Measurements from ENCODE around the gene C16orf86. TPM values are rescaled to one million over a fixed set of nuclear protein-coding genes. Genes with fewer than 3 reads are reported as not detected.

The C16orf86 gene
- total RNA-seq, 1 experiment from 2014 or later: 0.81 TPM

- Histone ChIP-seq H3K4me1 (no peaks in the 10 kb centered on the region), H3K9me3 (replicated peaks) (no peaks in the 10 kb centered on the region), H3K27ac (no peak overlapping the region), H3K4me3 (no peak overlapping the region), H3K36me3 (no peaks in the 10 kb centered on the region), H3K27me3 (no peaks in the 10 kb centered on the region)
- no peak for DNase-seq
Measured at GRCh38 chr16:67649494-67649931, 17.1 kb upstream of the C16orf86 start.

GRCh38 chr16:67650023-67650422, 16.6 kb upstream of the C16orf86 start:
- H3K27ac ChIP-seq: no peak overlapping the region
- no peaks in the 10 kb centered on the region for H3K36me3 ChIP-seq
- no peak for DNase-seq
- no peaks in the 10 kb centered on the region for H3K27me3 ChIP-seq
- no peaks in the 10 kb centered on the region for H3K4me1 ChIP-seq
- H3K9me3 ChIP-seq (replicated peaks): no peaks in the 10 kb centered on the region
- H3K4me3 ChIP-seq: no peak overlapping the region

- Histone ChIP-seq H3K36me3 (no peaks in the 10 kb centered on the region), H3K4me3 (no peak overlapping the region), H3K9me3 (replicated peaks) (no peaks in the 10 kb centered on the region), H3K27me3 (no peaks in the 10 kb centered on the region), H3K27ac (no peak overlapping the region), H3K4me1 (no peaks in the 10 kb centered on the region)
- DNase-seq: no peak
Measured at GRCh38 chr16:67651039-67651438, 15.6 kb upstream of the C16orf86 start.

GRCh38 chr16:67651847-67652246, 14.8 kb upstream of the C16orf86 start:
- no peak for DNase-seq
- Histone ChIP-seq H3K4me3 (no peak overlapping the region), H3K4me1 (no peaks in the 10 kb centered on the region), H3K36me3 (no peaks in the 10 kb centered on the region), H3K27ac (no peak overlapping the region), H3K27me3 (no peaks in the 10 kb centered on the region), H3K9me3 (replicated peaks) (no peaks in the 10 kb centered on the region)

GRCh38 chr16:67652578-67653127, 14.0 kb upstream of the C16orf86 start:
- peak; percentile 27 to 50 for DNase-seq
- Histone ChIP-seq H3K9me3 (replicated peaks) (no peaks in the 10 kb centered on the region), H3K27ac (no peak overlapping the region)

GRCh38 chr16:67653128-67653788, 13.4 kb upstream of the C16orf86 start:
- H3K27me3 ChIP-seq: no peaks in the 10 kb centered on the region

More at GRCh38 chr16:67652578-67653127, 14.0 kb upstream of the C16orf86 start:
- H3K27me3 ChIP-seq: no peaks in the 10 kb centered on the region
- H3K4me3 ChIP-seq: peak overlapping the region; percentile 52
- no peaks in the 10 kb centered on the region for H3K4me1 ChIP-seq
- no peaks in the 10 kb centered on the region for H3K36me3 ChIP-seq

GRCh38 chr16:67653789-67654402, 12.7 kb upstream of the C16orf86 start:
- H3K36me3 ChIP-seq: no peaks in the 10 kb centered on the region
- H3K27me3 ChIP-seq: no peaks in the 10 kb centered on the region
- DNase-seq: no peak
- no peak overlapping the region for H3K27ac ChIP-seq
- no peaks in the 10 kb centered on the region for H3K9me3 ChIP-seq (replicated peaks)
- H3K4me1 ChIP-seq: no peaks in the 10 kb centered on the region
- peak overlapping the region; percentile 52 for H3K4me3 ChIP-seq

More at GRCh38 chr16:67653128-67653788, 13.4 kb upstream of the C16orf86 start:
- Histone ChIP-seq H3K27ac (no peak overlapping the region), H3K36me3 (no peaks in the 10 kb centered on the region), H3K9me3 (replicated peaks) (no peaks in the 10 kb centered on the region), H3K4me3 (peak overlapping the region; percentile 52), H3K4me1 (no peaks in the 10 kb centered on the region)
- DNase-seq: peak; percentile 26 to 33

GRCh38 chr16:67654403-67654911, 12.2 kb upstream of the C16orf86 start:
- no peak for DNase-seq
- no peaks in the 10 kb centered on the region for H3K27me3 ChIP-seq
- H3K4me3 ChIP-seq: no peak overlapping the region
- H3K4me1 ChIP-seq: no peaks in the 10 kb centered on the region
- H3K27ac ChIP-seq: no peak overlapping the region
- H3K9me3 ChIP-seq (replicated peaks): no peaks in the 10 kb centered on the region
- no peaks in the 10 kb centered on the region for H3K36me3 ChIP-seq

- Histone ChIP-seq H3K9me3 (replicated peaks) (no peaks in the 10 kb centered on the region), H3K36me3 (no peaks in the 10 kb centered on the region), H3K27ac (no peak overlapping the region), H3K4me1 (no peaks in the 10 kb centered on the region), H3K4me3 (no peak overlapping the region), H3K27me3 (no peaks in the 10 kb centered on the region)
- DNase-seq: no peak
Measured at GRCh38 chr16:67655363-67655762, 11.3 kb upstream of the C16orf86 start.

GRCh38 chr16:67656344-67657016, 10.1 kb upstream of the C16orf86 start:
- Histone ChIP-seq H3K36me3 (no peaks in the 10 kb centered on the region), H3K27me3 (no peaks in the 10 kb centered on the region)

GRCh38 chr16:67657017-67657608, 9.5 kb upstream of the C16orf86 start:
- Histone ChIP-seq H3K27ac (no peak overlapping the region), H3K4me3 (no peak overlapping the region), H3K36me3 (no peaks in the 10 kb centered on the region), H3K27me3 (no peaks in the 10 kb centered on the region), H3K4me1 (no peaks in the 10 kb centered on the region), H3K9me3 (replicated peaks) (no peaks in the 10 kb centered on the region)
- no peak for DNase-seq

More at GRCh38 chr16:67656344-67657016, 10.1 kb upstream of the C16orf86 start:
- Histone ChIP-seq H3K4me1 (no peaks in the 10 kb centered on the region), H3K27ac (no peak overlapping the region), H3K4me3 (no peak overlapping the region), H3K9me3 (replicated peaks) (no peaks in the 10 kb centered on the region)
- no peak for DNase-seq

- Histone ChIP-seq H3K27ac (no peak overlapping the region), H3K27me3 (no peaks in the 10 kb centered on the region), H3K36me3 (no peaks in the 10 kb centered on the region), H3K4me1 (no peaks in the 10 kb centered on the region), H3K9me3 (replicated peaks) (no peaks in the 10 kb centered on the region), H3K4me3 (no peak overlapping the region)
- no peak for DNase-seq
Measured at GRCh38 chr16:67657751-67658518, 8.7 kb upstream of the C16orf86 start.

GRCh38 chr16:67658849-67659674, 7.6 kb upstream of the C16orf86 start:
- Histone ChIP-seq H3K9me3 (replicated peaks) (no peaks in the 10 kb centered on the region), H3K4me3 (peak overlapping the region; percentile 71), H3K27ac (no peak overlapping the region), H3K27me3 (no peaks in the 10 kb centered on the region), H3K36me3 (no peaks in the 10 kb centered on the region), H3K4me1 (no peaks in the 10 kb centered on the region)
- no peak for DNase-seq

All from SJCRH30 (cell line).